HepG2 (cell line): ENCODE data around the gene BAIAP2L1. TPM values are rescaled to one million over a fixed set of nuclear protein-coding genes. Genes with fewer than 3 reads are reported as not detected.

Source experiments
- GZF1 ChIP-seq: sonication (generic); formaldehyde crosslinking; IDR thresholded peaks from 2 replicates; pipeline ENCODE4 v1.5.1; 2020; ENCODE audit warnings: mild to moderate bottlenecking, missing genetic modification reagents
- HNF4G ChIP-seq, 2 experiments: sonication (generic) in 1 of 2; formaldehyde crosslinking in 1 of 2; IDR thresholded peaks; 2 replicates each; pipeline versions ENCODE4 v1.4.0 to v1.6.1; 2011 to 2020; ENCODE audit warnings: borderline replicate concordance in 2 of 2, low read depth in 2 of 2, mild to moderate bottlenecking in 2 of 2, low read length in 1 of 2, missing genetic modification reagents in 1 of 2, moderate library complexity in 1 of 2
- MTA3 ChIP-seq: sonication (generic); formaldehyde crosslinking; IDR thresholded peaks from 2 replicates; pipeline ENCODE4 v1.4.0; 2020; ENCODE audit warnings: missing genetic modification reagents
- PCBP1 ChIP-seq: fragments of 200-400 bp; formaldehyde crosslinking; IDR thresholded peaks from 2 replicates; pipeline ENCODE4 v1.6.1; 2017; ENCODE audit warnings: mild to moderate bottlenecking, low read depth, low read length, borderline replicate concordance
- RARG ChIP-seq: sonication (generic); formaldehyde crosslinking; IDR thresholded peaks from 2 replicates; pipeline ENCODE4 v1.4.0; 2020; ENCODE audit warnings: low read depth, mild to moderate bottlenecking, missing genetic modification reagents
- SKI ChIP-seq: fragments of 450-650 bp; IDR thresholded peaks from one replicate; pipeline ENCODE4 v1.6.1; 2018; ENCODE audit warnings: mild to moderate bottlenecking; ENCODE audit not compliant: partially characterized antibody
- SMAD9 ChIP-seq: sonication (generic); formaldehyde crosslinking; IDR thresholded peaks from 2 replicates; pipeline ENCODE4 v1.5.1; 2020; ENCODE audit warnings: mild to moderate bottlenecking, missing genetic modification reagents
- TAF1 ChIP-seq: sonication (generic); formaldehyde crosslinking; IDR thresholded peaks from 2 replicates; pipeline ENCODE4 v1.4.0; 2020; ENCODE audit warnings: missing genetic modification reagents
- TBL1XR1 ChIP-seq: fragments of 150-350 bp; IDR thresholded peaks from 2 replicates; pipeline ENCODE4 v1.6.1; 2014; ENCODE audit warnings: borderline replicate concordance, low read length; ENCODE audit not compliant: partially characterized antibody
- ZNF274 ChIP-seq: sonication (generic); formaldehyde crosslinking; IDR thresholded peaks from 2 replicates; pipeline ENCODE4 v1.5.1; 2020; ENCODE audit warnings: mild to moderate bottlenecking, missing genetic modification reagents
- ZNF547 ChIP-seq: sonication (generic); formaldehyde crosslinking; IDR thresholded peaks from 2 replicates; pipeline ENCODE4 v1.5.1; 2020; ENCODE audit warnings: mild to moderate bottlenecking, missing genetic modification reagents
- ZNF614 ChIP-seq: IDR thresholded peaks from 2 replicates; pipeline ENCODE4 v1.6.1; 2018; ENCODE audit warnings: missing biosample characterization, missing genetic modification reagents, inconsistent platforms, borderline replicate concordance
- polyA plus RNA-seq, 8 experiments: library from polyadenylated mRNA; depleted of rRNA in 3 of 8; stranded (reverse) in 7 of 8; unstranded in 1 of 8; fragments of >200 nt; fragmentation: Illumina TruSeq in 4 of 8; extraction: Trizol in 4 of 8; gene quantifications; 2 replicates each; pipeline versions ENCODE4 v1.2.1 to v1.2.3, GENCODE V29; 2011 to 2016; ENCODE audit warnings: low read depth in 4 of 8, missing spikeins in 1 of 8, mixed read lengths in 1 of 8; ENCODE audit not compliant: insufficient read depth in 1 of 8
- total RNA-seq, 5 experiments: library from RNA; depleted of rRNA; stranded (reverse); fragments of >200 nt; fragmentation: Illumina TruSeq; extraction: Trizol; gene quantifications; 2 replicates each; pipeline ENCODE4 v1.2.3, GENCODE V29; 2016; ENCODE audit warnings: low read depth in 1 of 5
- TF ChIP-seq, protein P1 (sequence below): sonication (generic); formaldehyde crosslinking; IDR thresholded peaks from 2 replicates; pipeline ENCODE4 v1.5.0; 2020; ENCODE audit warnings: missing genetic modification reagents, mild to moderate bottlenecking, borderline replicate concordance
- TF ChIP-seq, protein P2 (sequence below): sonication (generic); formaldehyde crosslinking; IDR thresholded peaks from 2 replicates; pipeline ENCODE4 v1.9.0; 2021; ENCODE audit warnings: missing genetic modification reagents, borderline replicate concordance
- TF ChIP-seq, protein P3 (sequence below): sonication (generic); formaldehyde crosslinking; IDR thresholded peaks from 2 replicates; pipeline ENCODE4 v1.4.0; 2020; ENCODE audit warnings: missing genetic modification reagents, borderline replicate concordance
- TF ChIP-seq, protein P4 (sequence below): sonication (generic); formaldehyde crosslinking; IDR thresholded peaks from 2 replicates; pipeline ENCODE4 v1.9.0; 2021; ENCODE audit warnings: missing genetic modification reagents, borderline replicate concordance

The BAIAP2L1 gene
- total and polyA plus RNA-seq, 2 of the 13 experiments (the other 11 are each of a cell fraction or from before 2014, with no cell fraction given) = 13.0 to 21.5 TPM

DNA sequence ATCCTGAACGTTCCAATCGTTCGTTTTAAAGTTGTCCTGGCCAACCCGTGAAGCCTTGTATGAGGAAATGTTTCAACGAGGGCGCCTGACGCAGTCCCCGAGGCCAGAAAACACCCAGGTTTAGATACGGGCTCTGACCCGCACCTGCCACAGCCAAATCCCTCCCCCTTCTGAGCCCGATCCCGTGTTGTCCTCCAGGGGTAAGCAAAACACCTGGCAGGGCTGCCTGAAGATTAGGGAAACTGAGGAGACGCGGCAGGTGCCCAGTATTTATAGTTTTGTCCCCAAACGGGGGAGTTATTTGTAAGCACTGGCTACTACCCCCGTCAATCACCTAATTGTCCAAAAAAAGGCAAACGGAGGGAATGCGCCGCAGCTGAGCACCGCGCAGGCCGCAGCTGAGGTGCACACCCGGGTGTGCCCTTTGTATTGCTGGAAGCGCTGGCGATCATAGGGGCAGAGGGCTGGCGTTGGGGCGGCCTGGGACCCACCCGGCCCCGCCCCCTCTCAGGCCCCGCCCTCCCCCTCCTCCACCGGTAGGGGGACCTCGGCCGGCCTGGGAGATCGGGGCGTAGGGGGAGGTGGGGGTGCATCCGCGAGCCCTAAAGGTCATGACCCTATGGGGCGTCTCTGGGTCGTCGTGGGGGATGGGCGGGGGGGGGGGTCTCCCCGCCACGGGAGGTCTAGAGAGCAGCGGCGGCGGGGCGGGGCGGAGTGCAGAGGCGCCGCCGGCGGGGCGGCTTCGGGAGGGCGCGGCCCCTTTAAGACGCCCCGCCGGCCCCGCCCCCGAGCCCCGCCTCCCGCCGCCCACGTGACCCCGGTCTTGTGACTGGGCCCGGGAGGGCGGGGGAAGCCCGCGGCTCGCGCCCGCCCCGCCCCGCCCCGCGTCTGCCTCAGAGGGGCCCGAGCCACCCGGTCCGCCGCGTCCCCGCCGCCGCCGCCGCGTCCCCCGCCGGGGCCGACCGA lies 119.8 kb downstream of the BAIAP2L1 start, which contains the start of gene BRI3 (continued):
- TF ChIP-seq TBL1XR1 = peak; percentile 39
- peak; percentile 35; the same call in 1 of the 2 replicates for TF ChIP-seq HNF4G (IDR thresholded peaks at IDR 0.05; ENCODE audit: borderline replicate concordance, low read depth, low read length)
- no peak for TF ChIP-seq HNF4G (CRISPR knock-in tag; IDR thresholded peaks at IDR 0.05; ENCODE audit: borderline replicate concordance, low read depth)
- no peak for TF ChIP-seq GZF1 (CRISPR knock-in tag)
- TF ChIP-seq, protein P1, sequence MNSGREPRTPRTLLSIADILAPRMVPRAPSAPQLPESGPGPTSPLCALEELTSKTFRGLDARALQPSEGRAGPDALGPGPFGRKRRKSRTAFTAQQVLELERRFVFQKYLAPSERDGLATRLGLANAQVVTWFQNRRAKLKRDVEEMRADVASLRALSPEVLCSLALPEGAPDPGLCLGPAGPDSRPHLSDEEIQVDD = no peak
- 0 out of 2 replicates have a peak, but pooled peaks have one; percentile 14 for TF ChIP-seq ZNF614
- 0 out of 2 replicates have a peak, but pooled peaks have one; percentile 46 for TF ChIP-seq ZNF547
- TF ChIP-seq MTA3 (CRISPR knock-in tag) = no peak
- no peak for TF ChIP-seq SKI
- 0 out of 2 replicates have a peak, but pooled peaks have one; percentile 32 for TF ChIP-seq ZNF274
- TF ChIP-seq, protein P2, sequence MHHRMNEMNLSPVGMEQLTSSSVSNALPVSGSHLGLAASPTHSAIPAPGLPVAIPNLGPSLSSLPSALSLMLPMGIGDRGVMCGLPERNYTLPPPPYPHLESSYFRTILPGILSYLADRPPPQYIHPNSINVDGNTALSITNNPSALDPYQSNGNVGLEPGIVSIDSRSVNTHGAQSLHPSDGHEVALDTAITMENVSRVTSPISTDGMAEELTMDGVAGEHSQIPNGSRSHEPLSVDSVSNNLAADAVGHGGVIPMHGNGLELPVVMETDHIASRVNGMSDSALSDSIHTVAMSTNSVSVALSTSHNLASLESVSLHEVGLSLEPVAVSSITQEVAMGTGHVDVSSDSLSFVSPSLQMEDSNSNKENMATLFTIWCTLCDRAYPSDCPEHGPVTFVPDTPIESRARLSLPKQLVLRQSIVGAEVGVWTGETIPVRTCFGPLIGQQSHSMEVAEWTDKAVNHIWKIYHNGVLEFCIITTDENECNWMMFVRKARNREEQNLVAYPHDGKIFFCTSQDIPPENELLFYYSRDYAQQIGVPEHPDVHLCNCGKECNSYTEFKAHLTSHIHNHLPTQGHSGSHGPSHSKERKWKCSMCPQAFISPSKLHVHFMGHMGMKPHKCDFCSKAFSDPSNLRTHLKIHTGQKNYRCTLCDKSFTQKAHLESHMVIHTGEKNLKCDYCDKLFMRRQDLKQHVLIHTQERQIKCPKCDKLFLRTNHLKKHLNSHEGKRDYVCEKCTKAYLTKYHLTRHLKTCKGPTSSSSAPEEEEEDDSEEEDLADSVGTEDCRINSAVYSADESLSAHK (CRISPR knock-in tag) = no peak
- TF ChIP-seq SMAD9 = no peak
- peak; percentile 71; the same call in 1 of the 2 replicates for TF ChIP-seq TAF1 (CRISPR knock-in tag)
- no peak for TF ChIP-seq PCBP1
- TF ChIP-seq, protein P3, sequence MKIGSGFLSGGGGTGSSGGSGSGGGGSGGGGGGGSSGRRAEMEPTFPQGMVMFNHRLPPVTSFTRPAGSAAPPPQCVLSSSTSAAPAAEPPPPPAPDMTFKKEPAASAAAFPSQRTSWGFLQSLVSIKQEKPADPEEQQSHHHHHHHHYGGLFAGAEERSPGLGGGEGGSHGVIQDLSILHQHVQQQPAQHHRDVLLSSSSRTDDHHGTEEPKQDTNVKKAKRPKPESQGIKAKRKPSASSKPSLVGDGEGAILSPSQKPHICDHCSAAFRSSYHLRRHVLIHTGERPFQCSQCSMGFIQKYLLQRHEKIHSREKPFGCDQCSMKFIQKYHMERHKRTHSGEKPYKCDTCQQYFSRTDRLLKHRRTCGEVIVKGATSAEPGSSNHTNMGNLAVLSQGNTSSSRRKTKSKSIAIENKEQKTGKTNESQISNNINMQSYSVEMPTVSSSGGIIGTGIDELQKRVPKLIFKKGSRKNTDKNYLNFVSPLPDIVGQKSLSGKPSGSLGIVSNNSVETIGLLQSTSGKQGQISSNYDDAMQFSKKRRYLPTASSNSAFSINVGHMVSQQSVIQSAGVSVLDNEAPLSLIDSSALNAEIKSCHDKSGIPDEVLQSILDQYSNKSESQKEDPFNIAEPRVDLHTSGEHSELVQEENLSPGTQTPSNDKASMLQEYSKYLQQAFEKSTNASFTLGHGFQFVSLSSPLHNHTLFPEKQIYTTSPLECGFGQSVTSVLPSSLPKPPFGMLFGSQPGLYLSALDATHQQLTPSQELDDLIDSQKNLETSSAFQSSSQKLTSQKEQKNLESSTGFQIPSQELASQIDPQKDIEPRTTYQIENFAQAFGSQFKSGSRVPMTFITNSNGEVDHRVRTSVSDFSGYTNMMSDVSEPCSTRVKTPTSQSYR (CRISPR knock-in tag) = peak; percentile 71; the same call in 1 of the 2 replicates
- TF ChIP-seq RARG (CRISPR knock-in tag) = no peak
- TF ChIP-seq, protein P4, sequence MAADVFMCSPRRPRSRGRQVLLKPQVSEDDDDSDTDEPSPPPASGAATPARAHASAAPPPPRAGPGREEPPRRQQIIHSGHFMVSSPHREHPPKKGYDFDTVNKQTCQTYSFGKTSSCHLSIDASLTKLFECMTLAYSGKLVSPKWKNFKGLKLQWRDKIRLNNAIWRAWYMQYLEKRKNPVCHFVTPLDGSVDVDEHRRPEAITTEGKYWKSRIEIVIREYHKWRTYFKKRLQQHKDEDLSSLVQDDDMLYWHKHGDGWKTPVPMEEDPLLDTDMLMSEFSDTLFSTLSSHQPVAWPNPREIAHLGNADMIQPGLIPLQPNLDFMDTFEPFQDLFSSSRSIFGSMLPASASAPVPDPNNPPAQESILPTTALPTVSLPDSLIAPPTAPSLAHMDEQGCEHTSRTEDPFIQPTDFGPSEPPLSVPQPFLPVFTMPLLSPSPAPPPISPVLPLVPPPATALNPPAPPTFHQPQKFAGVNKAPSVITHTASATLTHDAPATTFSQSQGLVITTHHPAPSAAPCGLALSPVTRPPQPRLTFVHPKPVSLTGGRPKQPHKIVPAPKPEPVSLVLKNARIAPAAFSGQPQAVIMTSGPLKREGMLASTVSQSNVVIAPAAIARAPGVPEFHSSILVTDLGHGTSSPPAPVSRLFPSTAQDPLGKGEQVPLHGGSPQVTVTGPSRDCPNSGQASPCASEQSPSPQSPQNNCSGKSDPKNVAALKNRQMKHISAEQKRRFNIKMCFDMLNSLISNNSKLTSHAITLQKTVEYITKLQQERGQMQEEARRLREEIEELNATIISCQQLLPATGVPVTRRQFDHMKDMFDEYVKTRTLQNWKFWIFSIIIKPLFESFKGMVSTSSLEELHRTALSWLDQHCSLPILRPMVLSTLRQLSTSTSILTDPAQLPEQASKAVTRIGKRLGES (CRISPR knock-in tag) = no peak
